Measurements from ENCODE around the gene DCAF17.
"Not testable (repeated sequence)": the region's sequence is repeated elsewhere in the genome, so short reads cannot be mapped to it uniquely, and the experiment has no call there.

The DCAF17 gene

DNA sequence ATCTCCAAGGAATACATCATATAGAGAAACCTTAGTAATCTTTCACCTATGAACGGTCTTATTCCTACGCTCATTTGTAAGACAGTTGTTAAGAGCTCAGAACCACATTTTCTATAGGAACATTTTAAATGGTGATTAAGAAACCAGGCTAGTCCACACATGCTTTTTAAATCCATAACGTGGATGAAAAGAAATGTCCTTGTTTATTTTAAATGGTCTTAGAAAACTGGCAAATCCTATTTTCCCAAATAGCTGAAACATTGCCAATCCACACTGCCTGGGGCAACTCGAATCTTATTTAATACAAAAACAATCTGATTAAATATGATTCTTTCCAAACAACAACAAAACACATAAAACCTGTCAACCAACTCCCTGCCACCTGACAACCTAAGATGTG, 23.9 kb upstream of the DCAF17 start:
- no peak overlapping the region for H3K4me3 ChIP-seq (ENCODE audit: low read depth, low read length)
- DNase-seq (ENCODE audit: low read depth), result no peak
- TF ChIP-seq, protein P1, sequence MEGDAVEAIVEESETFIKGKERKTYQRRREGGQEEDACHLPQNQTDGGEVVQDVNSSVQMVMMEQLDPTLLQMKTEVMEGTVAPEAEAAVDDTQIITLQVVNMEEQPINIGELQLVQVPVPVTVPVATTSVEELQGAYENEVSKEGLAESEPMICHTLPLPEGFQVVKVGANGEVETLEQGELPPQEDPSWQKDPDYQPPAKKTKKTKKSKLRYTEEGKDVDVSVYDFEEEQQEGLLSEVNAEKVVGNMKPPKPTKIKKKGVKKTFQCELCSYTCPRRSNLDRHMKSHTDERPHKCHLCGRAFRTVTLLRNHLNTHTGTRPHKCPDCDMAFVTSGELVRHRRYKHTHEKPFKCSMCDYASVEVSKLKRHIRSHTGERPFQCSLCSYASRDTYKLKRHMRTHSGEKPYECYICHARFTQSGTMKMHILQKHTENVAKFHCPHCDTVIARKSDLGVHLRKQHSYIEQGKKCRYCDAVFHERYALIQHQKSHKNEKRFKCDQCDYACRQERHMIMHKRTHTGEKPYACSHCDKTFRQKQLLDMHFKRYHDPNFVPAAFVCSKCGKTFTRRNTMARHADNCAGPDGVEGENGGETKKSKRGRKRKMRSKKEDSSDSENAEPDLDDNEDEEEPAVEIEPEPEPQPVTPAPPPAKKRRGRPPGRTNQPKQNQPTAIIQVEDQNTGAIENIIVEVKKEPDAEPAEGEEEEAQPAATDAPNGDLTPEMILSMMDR (IDR thresholded peaks at IDR 0.05; ENCODE audit: low read depth, low read length, missing control alignments), result no peak

- DNase-seq (ENCODE audit: low read depth), result no peak
- H3K4me3 ChIP-seq (ENCODE audit: low read depth, low read length), result no peak overlapping the region
- TF ChIP-seq, protein P1 (IDR thresholded peaks at IDR 0.05; ENCODE audit: low read depth, low read length, missing control alignments), result no peak
Measured at GRCh38 chr2:171410624-171411023, 23.4 kb upstream of the DCAF17 start.

DNA sequence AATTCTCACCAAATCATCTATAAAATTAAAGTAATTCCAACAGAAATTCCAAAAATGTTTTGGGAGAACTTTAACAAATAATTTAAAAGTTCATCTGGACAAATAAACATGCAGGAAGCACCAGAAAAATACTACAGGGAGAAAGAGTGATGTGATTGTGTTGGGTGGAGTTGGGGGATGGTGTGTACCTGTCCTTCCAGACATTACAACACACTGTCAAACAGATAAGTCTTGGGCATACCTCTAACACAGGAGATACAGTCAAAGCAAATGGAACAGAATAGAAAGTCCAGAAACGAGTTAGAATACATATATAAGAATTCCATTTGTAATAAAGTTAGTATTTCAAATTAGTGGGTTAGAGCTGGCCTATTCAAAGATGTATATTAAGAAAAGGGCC, 22.8 kb upstream of the DCAF17 start:
- no peak overlapping the region for H3K4me3 ChIP-seq (ENCODE audit: low read depth, low read length)
- TF ChIP-seq, protein P1 (IDR thresholded peaks at IDR 0.05; ENCODE audit: low read depth, low read length, missing control alignments), result no peak
- no peak for DNase-seq (ENCODE audit: low read depth)

- no peak for DNase-seq (ENCODE audit: low read depth)
- TF ChIP-seq, protein P1 (IDR thresholded peaks at IDR 0.05; ENCODE audit: low read depth, low read length, missing control alignments), result no peak
- H3K4me3 ChIP-seq (ENCODE audit: low read depth, low read length), result no peak overlapping the region
Measured at GRCh38 chr2:171411791-171412483, 22.1 kb upstream of the DCAF17 start.

- DNase-seq (ENCODE audit: low read depth), result no peak
- TF ChIP-seq, protein P1 (IDR thresholded peaks at IDR 0.05; ENCODE audit: low read depth, low read length, missing control alignments), result no peak
- no peak overlapping the region for H3K4me3 ChIP-seq (ENCODE audit: low read depth, low read length)
Measured at GRCh38 chr2:171412571-171413175, 21.4 kb upstream of the DCAF17 start.

GRCh38 chr2:171414645-171415044, 19.4 kb upstream of the DCAF17 start:
- DNase-seq (ENCODE audit: low read depth); H3K4me3 ChIP-seq (ENCODE audit: low read depth, low read length): not testable (repeated sequence)

GRCh38 chr2:171416009-171416926, 17.8 kb upstream of the DCAF17 start:
- DNase-seq (ENCODE audit: low read depth), result peak; percentile 94
- no peak overlapping the region for H3K4me3 ChIP-seq (ENCODE audit: low read depth, low read length)
- TF ChIP-seq, protein P1 (IDR thresholded peaks at IDR 0.05; ENCODE audit: low read depth, low read length, missing control alignments), result peak; percentile 91

Measured in GM12864 (cell line).